MCF 10A (cell line): ENCODE data around the gene BCAS1. TPM values are rescaled to one million over a fixed set of nuclear protein-coding genes. Genes with fewer than 3 reads are reported as not detected.

Experiments used
- BruUV-seq: library from RNA; stranded (reverse); fragments of 400-500 nt; replicated peaks from 2 replicates; lab custom pipeline; 2021; lab: Mats Ljungman, UMichigan
- CTCF ChIA-PET: fragments of 300-600 bp; sonication (Branson Sonifier 250); formaldehyde crosslinking; extraction: SDS; loops from one replicate; lab custom pipeline; 2021; ENCODE audit warnings: antibody characterized with exemption, inconsistent platforms; lab: Yijun Ruan, JAX
- POLR2A ChIA-PET: fragments of 300-600, 350-650 bp; sonication (Branson Sonifier 250); formaldehyde crosslinking; extraction: SDS; loops from one replicate; lab custom pipeline; 2020; ENCODE audit warnings: antibody characterized with exemption, inconsistent platforms; lab: Yijun Ruan, JAX
- DNase-seq: peaks from one replicate; pipeline ENCODE4 v3.0.0-alpha.2; 2018; ENCODE audit not compliant: unreplicated experiment
- H3K27ac Mint-ChIP-seq: one replicate; pipeline ENCODE4 v1.8.0; 2022; ENCODE audit warnings: mild to moderate bottlenecking, low read depth, mixed read lengths; ENCODE audit not compliant: unreplicated experiment
- H3K27me3 Mint-ChIP-seq: one replicate; pipeline ENCODE4 v1.8.0; 2022; ENCODE audit warnings: mixed read lengths; ENCODE audit not compliant: insufficient read depth, unreplicated experiment
- H3K36me3 Mint-ChIP-seq: one replicate; pipeline ENCODE4 v1.8.0; 2022; ENCODE audit warnings: mild to moderate bottlenecking, moderate library complexity, mixed read lengths; ENCODE audit not compliant: insufficient read depth, unreplicated experiment
- H3K4me1 Mint-ChIP-seq: one replicate; pipeline ENCODE4 v1.8.0; 2022; ENCODE audit warnings: mixed read lengths; ENCODE audit not compliant: insufficient read depth, unreplicated experiment
- H3K4me3 Mint-ChIP-seq: one replicate; pipeline ENCODE4 v1.8.0; 2022; ENCODE audit warnings: mild to moderate bottlenecking, moderate library complexity, mixed read lengths; ENCODE audit not compliant: unreplicated experiment
- H3K9me3 Mint-ChIP-seq: one replicate; pipeline ENCODE4 v1.8.0; 2022; ENCODE audit warnings: mixed read lengths; ENCODE audit not compliant: unreplicated experiment
- intact Hi-C: fragments of 100-400 bp; cut with micrococcal nuclease; formaldehyde crosslinking; loops from 2 replicates; pipeline ENCODE4 v1.14.1; 2022
- total RNA-seq: library from RNA; stranded (reverse); gene quantifications from 2 replicates; pipeline ENCODE4 v1.2.3, GENCODE V29; 2022
- TF ChIP-seq, protein P1 (sequence below): fragments of 200-600 bp; IDR thresholded peaks from one replicate; pipeline ENCODE4 v1.8.0; 2022; ENCODE audit warnings: antibody characterized with exemption, mild to moderate bottlenecking; ENCODE audit not compliant: unreplicated experiment

The BCAS1 gene
- total RNA-seq, 1 experiment from 2014 or later = not detected

DNA sequence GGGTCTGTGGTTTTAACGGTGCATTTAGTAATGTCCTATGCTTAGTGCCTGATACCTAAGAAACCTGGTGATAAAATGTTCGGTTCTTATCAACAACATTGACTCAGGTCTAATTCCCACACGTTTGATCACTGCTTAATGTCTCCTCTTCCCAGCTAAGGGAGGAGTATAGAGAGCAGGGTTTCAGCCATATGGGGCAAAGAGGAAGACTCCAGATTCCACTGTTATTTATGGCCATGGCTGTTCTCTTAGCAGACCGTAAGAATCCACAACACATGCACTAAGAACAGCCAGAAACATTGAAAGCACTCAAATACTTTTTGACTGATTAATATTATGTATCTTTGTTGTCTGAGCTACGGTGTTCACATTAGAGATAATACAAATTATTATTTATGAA, 112.1 kb downstream of the BCAS1 start:
- H3K36me3 Mint-ChIP-seq = no peaks in the 10 kb centered on the region
- intact Hi-C loops = no loop called here
- no TSS peak for BruUV-seq

DNA sequence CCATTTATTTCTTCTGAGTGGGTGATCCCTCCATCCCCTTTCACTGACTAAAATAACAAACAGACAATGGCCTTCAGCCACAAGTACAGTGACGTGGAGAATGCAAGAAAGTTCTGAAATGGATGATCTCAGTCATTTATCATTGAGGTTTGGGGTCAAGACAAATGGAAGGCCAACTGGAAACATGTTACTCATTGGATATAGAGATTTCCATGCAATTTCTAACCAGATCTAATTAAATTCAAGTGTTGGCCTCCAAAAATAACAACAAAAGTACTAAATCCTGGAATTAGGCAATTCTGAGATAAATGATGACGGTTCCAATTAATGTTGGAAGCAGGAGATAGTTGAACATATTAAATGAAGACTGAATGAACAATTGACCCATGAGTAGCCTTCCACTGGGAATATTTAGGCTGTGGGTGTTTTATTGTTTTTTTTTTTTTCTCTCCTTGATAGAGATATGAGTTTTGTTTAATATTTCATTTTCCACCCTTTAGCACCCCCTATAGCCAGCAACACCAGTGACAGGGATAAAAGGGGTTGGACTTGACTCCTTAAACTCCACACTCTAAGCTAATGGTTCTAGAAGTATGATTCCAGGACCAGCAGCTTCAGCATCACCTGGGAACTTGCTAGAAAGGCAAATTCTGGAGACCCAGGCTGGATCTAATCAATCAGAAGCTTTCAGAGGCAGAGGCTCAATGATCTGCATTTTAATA, 112.8 kb downstream of the BCAS1 start:
- Mint-ChIP-seq H3K27me3 (no peaks in the 10 kb centered on the region), H3K4me3 (no peak overlapping the region)
- CTCF ChIA-PET = interaction anchor here (0.5 to 3.5 kb wide), 10 partner anchors 10 to 690 kb away, joined by 3 to 17 read pairs (median 4); no protein-coding TSS in a partner anchor

More for the DNA sequence above, 112.1 kb downstream of the BCAS1 start:
- Mint-ChIP-seq H3K27me3 (no peaks in the 10 kb centered on the region), H3K9me3 (peaks cover 4% of the 10 kb centered on the region), H3K4me1 (peaks cover 3% of the 10 kb centered on the region), H3K4me3 (no peak overlapping the region), H3K27ac (no peak overlapping the region)
- TF ChIP-seq, protein P1, sequence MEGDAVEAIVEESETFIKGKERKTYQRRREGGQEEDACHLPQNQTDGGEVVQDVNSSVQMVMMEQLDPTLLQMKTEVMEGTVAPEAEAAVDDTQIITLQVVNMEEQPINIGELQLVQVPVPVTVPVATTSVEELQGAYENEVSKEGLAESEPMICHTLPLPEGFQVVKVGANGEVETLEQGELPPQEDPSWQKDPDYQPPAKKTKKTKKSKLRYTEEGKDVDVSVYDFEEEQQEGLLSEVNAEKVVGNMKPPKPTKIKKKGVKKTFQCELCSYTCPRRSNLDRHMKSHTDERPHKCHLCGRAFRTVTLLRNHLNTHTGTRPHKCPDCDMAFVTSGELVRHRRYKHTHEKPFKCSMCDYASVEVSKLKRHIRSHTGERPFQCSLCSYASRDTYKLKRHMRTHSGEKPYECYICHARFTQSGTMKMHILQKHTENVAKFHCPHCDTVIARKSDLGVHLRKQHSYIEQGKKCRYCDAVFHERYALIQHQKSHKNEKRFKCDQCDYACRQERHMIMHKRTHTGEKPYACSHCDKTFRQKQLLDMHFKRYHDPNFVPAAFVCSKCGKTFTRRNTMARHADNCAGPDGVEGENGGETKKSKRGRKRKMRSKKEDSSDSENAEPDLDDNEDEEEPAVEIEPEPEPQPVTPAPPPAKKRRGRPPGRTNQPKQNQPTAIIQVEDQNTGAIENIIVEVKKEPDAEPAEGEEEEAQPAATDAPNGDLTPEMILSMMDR = no peak
- POLR2A ChIA-PET = interaction anchor here (1.0 to 1.3 kb wide), 2 partner anchors 8 to 14 kb away, joined by 3 to 5 read pairs; no protein-coding TSS in a partner anchor
- DNase-seq = no peak
- CTCF ChIA-PET = interaction anchor here (0.5 to 1.6 kb wide), 11 partner anchors 10 to 689 kb away, joined by 3 to 6 read pairs (median 3); no protein-coding TSS in a partner anchor

DNA sequence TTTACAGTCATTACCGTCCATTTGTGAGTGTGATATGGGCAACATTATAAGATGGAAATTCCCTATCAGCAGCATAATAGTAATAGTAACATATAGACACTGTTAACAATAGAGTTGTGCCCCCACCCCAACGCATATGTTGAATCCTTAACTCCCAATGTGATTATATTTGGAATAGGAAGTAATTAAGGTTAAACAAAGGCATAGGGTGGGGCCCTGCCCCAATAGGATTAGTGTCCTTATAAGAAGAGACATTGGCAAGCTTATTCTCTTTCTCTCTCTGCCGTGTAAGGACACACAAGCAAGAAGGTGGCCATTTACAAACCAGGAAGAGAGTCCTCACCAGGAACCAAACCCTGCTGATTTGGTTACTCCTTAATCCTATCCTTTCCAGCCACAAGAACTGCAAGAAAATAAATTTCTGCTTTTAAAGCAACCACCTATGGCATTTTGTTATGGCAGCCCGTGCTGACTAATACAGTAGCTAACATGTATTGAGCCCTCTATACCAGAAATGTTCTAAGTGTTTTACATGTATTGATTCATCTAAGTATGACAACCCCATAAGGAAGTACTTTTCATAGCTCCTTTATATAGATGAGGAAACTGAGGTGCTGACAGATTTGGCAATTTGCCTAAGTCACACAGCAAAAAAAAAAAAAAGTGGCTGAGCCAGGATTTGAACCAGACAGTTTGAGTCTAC, 114.2 kb downstream of the BCAS1 start:
- intact Hi-C loops = no loop called here
- H3K9me3 Mint-ChIP-seq = peaks cover 11% of the 10 kb centered on the region
- DNase-seq = no peak
- H3K4me3 Mint-ChIP-seq = no peak overlapping the region
- H3K36me3 Mint-ChIP-seq = no peaks in the 10 kb centered on the region
- BruUV-seq = no TSS peak
- TF ChIP-seq, protein P1 = no peak
- ChIA-PET CTCF (interaction anchor here (0.6 to 3.5 kb wide), 8 partner anchors 8 to 762 kb away, joined by 3 to 17 read pairs (median 3); no protein-coding TSS in a partner anchor), POLR2A (interaction anchor here (0.7 to 1.6 kb wide), 3 partner anchors 11 to 16 kb away, joined by 3 to 5 read pairs (median 4); no protein-coding TSS in a partner anchor)
- H3K4me1 Mint-ChIP-seq = peaks cover 3% of the 10 kb centered on the region
- no peaks in the 10 kb centered on the region for H3K27me3 Mint-ChIP-seq
- H3K27ac Mint-ChIP-seq = no peak overlapping the region

More for the DNA sequence above, 112.8 kb downstream of the BCAS1 start:
- Mint-ChIP-seq H3K9me3 (peaks cover 7% of the 10 kb centered on the region), H3K36me3 (no peaks in the 10 kb centered on the region), H3K4me1 (peaks cover 3% of the 10 kb centered on the region), H3K27ac (no peak overlapping the region)
- TF ChIP-seq, protein P1 = no peak
- no TSS peak for BruUV-seq
- POLR2A ChIA-PET = interaction anchor here (1.3 kb wide), 2 partner anchors 8 to 18 kb away, joined by 4 to 5 read pairs; no protein-coding TSS in a partner anchor
- intact Hi-C loops = no loop called here
- DNase-seq = no peak
